ENCODE results near the gene PPP1R3D.
"Not testable (repeated sequence)": the region's sequence is repeated elsewhere in the genome, so short reads cannot be mapped to it uniquely, and the experiment has no call there.

PPP1R3D gene

DNA sequence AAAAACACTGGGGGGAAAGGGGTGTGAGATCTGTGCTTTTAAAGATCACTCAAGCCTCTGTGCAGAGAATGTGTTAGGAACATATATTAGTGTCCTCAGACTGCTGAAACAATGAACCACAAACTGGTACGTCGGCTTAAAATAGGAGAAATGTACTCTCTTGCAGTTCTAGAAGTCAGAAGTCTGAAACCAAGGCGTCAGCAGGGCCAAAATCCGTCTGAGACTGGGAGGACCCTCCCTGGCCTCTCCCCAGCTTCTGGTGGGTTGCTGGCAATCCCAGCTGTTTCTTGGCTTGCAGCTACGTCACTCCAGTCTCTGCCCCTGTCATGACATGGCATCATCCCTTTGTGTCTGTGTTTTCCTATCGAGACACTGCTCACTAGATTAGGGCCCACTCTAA, 22.1 kb upstream of the PPP1R3D start:
- TF ChIP-seq, protein P1, sequence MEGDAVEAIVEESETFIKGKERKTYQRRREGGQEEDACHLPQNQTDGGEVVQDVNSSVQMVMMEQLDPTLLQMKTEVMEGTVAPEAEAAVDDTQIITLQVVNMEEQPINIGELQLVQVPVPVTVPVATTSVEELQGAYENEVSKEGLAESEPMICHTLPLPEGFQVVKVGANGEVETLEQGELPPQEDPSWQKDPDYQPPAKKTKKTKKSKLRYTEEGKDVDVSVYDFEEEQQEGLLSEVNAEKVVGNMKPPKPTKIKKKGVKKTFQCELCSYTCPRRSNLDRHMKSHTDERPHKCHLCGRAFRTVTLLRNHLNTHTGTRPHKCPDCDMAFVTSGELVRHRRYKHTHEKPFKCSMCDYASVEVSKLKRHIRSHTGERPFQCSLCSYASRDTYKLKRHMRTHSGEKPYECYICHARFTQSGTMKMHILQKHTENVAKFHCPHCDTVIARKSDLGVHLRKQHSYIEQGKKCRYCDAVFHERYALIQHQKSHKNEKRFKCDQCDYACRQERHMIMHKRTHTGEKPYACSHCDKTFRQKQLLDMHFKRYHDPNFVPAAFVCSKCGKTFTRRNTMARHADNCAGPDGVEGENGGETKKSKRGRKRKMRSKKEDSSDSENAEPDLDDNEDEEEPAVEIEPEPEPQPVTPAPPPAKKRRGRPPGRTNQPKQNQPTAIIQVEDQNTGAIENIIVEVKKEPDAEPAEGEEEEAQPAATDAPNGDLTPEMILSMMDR (IDR thresholded peaks at IDR 0.05; ENCODE audit: control insufficient read depth, insufficient read depth, low read depth, low read length, missing control alignments) = no peak
- no peak overlapping the region for H3K4me3 ChIP-seq (ENCODE audit: control insufficient read depth, low read depth, low read length)
- no peak for DNase-seq (ENCODE audit: low read depth)

DNA sequence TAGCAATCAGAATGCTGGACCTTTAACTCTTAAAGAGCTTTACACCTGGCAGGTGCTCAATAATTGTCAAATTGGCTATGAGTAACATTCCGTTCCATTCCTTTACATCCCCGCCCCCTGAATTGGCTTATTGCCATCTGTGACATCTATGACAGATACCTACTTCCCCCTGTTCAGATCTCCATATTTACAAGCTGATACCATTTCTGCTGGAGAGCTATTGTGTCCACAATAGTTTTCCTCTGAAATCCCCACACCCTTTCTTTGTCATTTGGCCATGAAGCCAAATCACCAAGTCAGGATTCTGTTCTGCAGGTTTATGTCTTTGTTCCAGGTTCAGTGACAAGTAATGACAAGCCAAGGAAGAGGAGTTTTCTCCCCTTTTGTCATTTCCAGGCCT, 21.3 kb upstream of the PPP1R3D start:
- TF ChIP-seq, protein P1 (IDR thresholded peaks at IDR 0.05; ENCODE audit: control insufficient read depth, insufficient read depth, low read depth, low read length, missing control alignments) = no peak
- no peak overlapping the region for H3K4me3 ChIP-seq (ENCODE audit: control insufficient read depth, low read depth, low read length)
- DNase-seq (ENCODE audit: low read depth) = no peak

DNA sequence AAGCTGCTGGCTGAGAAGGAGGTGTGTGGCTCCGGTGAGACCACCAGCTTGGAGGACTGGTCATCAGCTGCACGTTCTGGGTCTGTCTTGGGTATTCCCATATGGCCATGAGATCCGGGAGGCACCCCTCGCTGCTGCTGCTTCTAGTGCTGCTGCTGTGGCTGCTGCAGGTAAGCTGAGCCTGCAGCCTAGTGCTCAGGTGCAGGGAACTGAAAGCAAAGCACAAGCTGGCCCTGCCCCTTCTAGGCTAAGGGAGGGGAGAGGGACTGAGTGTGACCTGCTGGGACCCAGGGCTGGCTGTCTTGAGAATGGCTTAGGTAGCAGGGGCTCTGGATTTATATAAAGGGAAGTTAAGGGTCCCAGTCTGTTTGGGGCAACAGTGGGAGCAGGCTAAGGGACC, 18.5 kb upstream of the PPP1R3D start:
- no peak for DNase-seq (ENCODE audit: low read depth)
- TF ChIP-seq, protein P1 (IDR thresholded peaks at IDR 0.05; ENCODE audit: control insufficient read depth, insufficient read depth, low read depth, low read length, missing control alignments) = no peak
- no peak overlapping the region for H3K4me3 ChIP-seq (ENCODE audit: control insufficient read depth, low read depth, low read length)

DNA sequence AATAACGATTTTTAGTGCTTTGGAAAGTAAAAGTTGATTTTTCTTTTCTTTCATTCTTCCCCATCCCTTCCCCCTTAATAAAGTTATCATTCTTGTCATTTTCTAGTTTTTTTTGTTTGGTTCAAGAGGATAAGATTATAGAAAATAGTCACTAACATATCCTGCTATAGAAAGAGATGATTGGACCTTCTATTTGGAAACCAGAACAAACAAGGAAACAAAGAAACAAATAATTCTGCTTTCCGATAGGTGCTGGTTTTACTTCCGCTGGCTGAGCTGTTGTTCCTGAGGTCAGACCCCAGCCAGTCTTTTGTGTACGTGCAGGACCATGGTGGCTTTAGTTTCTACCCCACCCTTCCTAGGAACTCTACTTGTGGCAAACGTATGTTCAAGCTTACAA, 18.0 kb upstream of the PPP1R3D start, which contains the start of gene CDH26:
TSS of gene CDH26 (plus strand) at position 301 of the 400 bp plus-strand sequence. CDS start 304 bp downstream, outside the sequence.
- DNase-seq (ENCODE audit: low read depth) = no peak
- TF ChIP-seq, protein P1 (IDR thresholded peaks at IDR 0.05; ENCODE audit: control insufficient read depth, insufficient read depth, low read depth, low read length, missing control alignments) = no peak
- no peak within 1 kb of the TSS for H3K4me3 ChIP-seq (ENCODE audit: control insufficient read depth, low read depth, low read length)

DNA sequence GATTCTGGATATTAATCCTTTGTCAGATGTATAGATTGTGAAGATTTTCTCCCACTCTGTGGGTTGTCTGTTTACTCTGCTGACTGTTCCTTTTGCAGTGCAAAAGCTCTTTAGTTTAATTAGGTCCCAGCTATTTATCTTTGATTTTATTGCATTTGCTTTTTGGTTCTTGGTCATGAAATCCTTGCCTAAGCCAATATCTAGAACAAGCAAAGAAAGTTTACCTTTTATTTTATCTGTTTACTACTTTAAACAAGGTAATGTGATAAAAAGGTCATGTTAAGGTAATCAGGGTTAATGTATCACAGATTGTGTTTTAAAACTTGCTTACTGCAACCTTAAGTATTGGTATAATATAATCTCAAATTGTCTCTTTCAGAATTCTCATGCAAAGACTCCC, 17.5 kb upstream of the PPP1R3D start:
- not testable (repeated sequence) for DNase-seq (ENCODE audit: low read depth); H3K4me3 ChIP-seq (ENCODE audit: control insufficient read depth, low read depth, low read length)

DNA sequence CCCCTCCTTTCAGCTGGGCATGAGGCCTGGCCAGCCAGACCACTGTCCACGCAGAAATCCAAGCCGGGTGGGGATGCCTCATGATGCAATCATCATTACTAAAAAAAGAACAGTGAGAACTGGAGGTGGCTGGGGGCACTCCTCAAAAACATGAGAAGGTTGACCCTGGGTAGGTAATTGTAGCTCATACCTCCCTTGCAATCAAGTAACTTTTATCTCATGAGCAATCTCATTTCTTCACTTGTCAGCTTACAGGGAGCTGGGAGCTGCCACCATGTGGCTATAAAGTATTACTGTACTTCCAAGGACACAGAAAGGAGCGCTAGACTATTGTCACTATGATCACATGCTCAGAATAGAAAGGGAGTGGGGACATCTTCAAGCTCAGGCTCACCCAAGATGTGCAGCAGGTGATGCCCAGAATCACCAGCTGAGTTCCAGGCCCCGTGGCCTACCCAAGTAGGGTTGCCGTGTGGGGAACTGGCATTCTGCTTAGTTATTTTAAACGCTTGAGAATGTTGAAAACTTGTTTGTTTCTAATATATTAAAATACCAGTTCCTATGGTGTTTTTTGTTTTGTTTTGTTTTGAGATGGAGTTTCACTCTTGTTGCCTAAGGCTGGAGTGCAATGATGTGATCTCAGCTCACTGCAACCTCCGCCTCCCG, 15.2 kb upstream of the PPP1R3D start:
- H3K4me3 ChIP-seq (ENCODE audit: control insufficient read depth, low read depth, low read length) = no peak overlapping the region
- TF ChIP-seq, protein P1 (IDR thresholded peaks at IDR 0.05; ENCODE audit: control insufficient read depth, insufficient read depth, low read depth, low read length, missing control alignments) = peak; percentile 38
- no peak for DNase-seq (ENCODE audit: low read depth)

DNA sequence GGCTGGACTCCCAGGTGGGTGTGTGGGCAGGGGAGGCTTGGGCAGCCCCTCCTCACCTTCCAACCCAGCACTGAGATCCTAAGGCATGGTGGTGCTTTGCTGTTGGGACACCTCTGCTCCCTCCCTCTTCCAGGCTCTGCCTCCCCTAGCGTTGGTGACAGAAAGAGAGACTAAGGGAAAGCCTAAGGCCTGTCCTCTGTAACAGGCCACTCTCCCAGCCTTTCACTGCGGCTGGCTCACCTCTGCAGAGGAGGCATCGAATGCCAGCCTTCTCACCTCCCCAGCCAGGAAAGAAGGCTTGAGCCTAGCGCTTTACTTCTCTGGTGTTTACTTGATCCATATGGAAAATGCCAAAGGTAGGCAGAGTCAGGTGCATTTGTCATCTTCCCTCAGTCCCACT, 14.6 kb upstream of the PPP1R3D start:
- TF ChIP-seq, protein P1 (IDR thresholded peaks at IDR 0.05; ENCODE audit: control insufficient read depth, insufficient read depth, low read depth, low read length, missing control alignments) = no peak
- no peak overlapping the region for H3K4me3 ChIP-seq (ENCODE audit: control insufficient read depth, low read depth, low read length)
- no peak for DNase-seq (ENCODE audit: low read depth)
